GM18868 (cell line): ENCODE results near the gene ACP6.
"Not testable (repeated sequence)": the region's sequence is repeated elsewhere in the genome, so short reads cannot be mapped to it uniquely, and the experiment has no call there.

Experiments
- ATAC-seq: cut with Tn5 transposase; IDR thresholded peaks from one replicate; pipeline ENCODE4 v1.9.1; 2021; ENCODE audit warnings: mild to moderate bottlenecking, moderate library complexity; ENCODE audit not compliant: unreplicated experiment

The ACP6 gene

DNA sequence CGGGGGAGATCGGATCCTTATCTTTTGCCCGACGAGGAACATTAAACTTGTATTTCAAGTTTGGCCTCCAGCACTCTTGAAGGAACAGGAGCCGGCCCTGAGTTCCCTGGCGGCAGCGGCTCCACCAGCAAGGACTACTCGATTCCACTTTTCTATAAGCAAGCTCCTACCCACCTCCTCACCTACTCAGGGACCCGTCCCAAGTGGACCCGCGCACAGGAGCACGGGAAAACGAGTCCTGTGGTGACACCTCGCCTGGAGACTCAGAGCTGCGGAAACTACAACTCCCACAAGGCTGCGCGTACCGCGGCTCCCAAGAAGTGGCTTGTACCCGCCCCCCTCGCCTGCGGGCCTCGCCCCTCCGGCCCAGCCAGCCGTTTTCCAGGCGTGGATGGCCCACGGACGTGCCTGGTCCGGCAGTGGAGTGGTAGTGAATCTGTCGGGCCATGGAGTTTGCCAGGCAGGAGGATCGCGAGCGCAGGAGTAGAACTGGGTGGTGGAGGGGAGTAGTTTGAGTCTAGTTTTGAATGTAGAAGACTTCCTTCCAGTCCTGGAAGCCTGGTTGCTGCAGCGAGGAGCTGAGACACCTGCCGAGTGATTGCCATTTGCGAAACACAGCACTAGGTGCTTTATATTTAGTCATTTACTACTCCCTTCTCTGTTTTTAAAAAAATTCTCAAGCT lies at the start of gene ACP6:
ACP6 (minus strand) TSS at position 206 of the 683 bp plus-strand sequence. CDS start 476 bp downstream, outside the sequence.
- peak; percentile 96 for ATAC-seq

DNA sequence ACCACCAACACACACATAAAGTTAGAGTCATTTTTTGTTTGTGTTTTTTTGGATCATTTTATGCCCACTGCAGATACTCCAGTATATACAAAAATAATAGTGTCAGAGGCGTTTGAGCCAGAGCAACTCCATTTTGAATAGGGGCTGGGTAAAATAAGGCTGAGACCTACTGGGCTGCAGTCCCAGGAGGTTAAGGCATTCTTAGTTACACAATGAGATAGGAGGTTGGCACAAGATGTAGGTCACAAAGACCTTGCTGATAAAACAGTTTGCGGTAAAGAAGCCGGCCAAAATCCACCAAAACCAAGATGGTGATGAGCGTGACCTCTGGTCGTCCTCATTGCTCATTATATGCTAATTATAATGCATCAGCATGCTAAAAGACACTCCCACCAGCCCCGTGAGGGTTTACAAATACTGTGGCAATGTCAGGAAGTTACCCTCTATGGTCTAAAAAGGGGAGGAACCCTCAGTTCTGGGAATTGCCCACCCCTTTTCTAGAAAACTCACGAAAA lies 49.4 kb upstream of the ACP6 start:
- ATAC-seq: no peak

DNA sequence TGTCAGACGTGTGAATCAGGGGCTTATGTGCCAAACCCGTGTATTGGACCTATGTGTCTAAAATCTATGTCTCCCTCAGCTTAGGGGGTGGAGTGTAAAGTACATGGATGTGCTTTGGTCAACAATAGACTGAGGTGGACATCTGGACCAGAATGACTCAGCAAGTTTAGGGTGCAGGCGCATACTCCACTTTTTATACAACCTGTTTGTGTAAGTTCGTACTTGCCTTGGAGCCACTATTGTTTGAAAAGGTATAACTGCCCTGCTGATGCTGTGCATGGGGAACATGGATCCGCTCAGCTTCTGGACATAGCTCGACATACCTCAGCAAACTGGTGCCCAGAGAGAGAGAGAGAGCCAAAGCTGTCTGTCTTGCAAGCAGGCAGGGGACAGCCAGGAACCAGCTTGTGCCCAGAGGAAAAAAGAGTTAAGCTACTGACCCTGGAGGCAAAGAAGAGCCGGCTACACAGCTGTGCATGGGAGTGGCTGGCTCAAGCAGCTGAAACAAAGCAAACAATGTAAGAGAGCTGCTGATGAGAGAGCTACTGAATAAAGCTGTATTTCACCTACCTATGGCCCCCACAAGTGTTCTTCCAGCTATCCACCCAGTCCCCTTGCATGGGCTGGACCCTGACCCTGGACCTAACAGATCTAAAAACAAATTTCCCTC lies 48.8 kb upstream of the ACP6 start:
- ATAC-seq: no peak

DNA sequence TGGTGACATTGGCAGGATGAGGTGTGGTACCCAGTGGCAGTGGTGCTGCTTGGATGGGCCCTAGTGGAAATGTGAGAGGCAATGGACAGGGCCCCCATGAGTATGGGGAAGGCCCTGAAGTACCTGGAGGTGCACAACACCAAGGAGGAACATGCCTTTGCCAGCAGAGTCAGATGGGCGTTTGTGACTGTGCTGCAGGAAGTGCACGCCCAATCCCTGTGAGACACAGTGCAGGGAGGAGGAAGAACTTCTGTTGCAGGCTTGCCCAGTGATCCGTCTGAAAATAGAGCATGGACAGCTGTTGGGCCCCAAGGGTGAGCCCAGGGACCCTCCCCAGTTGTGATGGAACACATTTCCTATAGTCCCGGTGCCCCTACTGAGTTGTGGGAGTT lies 47.4 kb upstream of the ACP6 start:
- ATAC-seq: no peak

DNA sequence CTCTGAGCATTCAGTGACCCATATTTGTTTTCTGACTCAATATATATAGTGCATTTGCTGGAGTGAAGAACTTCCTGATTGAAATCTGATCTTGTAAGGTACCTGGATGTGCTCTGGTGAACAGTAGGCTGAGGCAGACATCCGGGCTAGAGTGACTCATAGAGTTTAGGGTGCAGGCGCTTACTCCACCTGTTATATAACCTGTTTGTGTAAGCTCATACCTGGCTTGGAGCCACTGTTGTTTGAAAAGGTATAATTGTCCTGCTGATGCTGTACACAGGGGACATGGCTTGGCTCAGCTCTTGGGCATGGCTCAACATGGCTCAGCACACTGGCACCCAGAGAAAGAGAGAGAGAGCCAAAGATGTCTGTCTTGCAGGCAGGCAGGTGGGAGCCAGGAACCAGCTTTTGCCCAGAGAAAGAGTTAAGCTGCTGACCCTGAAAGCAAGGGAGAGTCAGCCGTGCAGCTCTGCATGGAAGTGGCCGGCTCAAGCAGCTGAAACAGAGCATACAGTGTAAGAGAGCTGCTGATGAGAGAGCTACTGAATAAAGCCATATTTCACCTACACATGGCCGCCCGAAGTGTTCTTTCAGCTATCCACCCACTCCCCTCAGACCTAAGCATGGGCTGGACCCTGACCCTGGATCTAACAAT lies 46.9 kb upstream of the ACP6 start:
- no peak for ATAC-seq

DNA sequence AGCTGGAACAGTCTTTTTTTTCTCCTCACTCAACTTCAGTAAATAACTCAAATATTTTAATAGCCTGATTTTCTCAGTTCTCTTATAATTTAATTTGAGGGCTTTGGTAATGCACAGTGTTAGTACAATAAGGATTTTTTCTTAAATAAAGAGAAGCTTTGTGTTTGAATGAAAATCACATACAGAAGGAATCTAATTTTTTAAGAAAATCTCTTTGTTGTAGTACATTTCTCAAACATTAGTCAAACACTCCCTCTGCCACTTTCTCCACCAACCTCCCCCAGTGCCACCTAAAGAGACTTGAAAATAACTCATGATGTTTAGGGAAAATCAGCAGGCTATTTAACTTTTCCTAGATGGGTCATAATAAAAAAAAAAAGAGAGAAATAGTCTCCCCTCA lies 42.3 kb upstream of the ACP6 start:
- no peak for ATAC-seq

DNA sequence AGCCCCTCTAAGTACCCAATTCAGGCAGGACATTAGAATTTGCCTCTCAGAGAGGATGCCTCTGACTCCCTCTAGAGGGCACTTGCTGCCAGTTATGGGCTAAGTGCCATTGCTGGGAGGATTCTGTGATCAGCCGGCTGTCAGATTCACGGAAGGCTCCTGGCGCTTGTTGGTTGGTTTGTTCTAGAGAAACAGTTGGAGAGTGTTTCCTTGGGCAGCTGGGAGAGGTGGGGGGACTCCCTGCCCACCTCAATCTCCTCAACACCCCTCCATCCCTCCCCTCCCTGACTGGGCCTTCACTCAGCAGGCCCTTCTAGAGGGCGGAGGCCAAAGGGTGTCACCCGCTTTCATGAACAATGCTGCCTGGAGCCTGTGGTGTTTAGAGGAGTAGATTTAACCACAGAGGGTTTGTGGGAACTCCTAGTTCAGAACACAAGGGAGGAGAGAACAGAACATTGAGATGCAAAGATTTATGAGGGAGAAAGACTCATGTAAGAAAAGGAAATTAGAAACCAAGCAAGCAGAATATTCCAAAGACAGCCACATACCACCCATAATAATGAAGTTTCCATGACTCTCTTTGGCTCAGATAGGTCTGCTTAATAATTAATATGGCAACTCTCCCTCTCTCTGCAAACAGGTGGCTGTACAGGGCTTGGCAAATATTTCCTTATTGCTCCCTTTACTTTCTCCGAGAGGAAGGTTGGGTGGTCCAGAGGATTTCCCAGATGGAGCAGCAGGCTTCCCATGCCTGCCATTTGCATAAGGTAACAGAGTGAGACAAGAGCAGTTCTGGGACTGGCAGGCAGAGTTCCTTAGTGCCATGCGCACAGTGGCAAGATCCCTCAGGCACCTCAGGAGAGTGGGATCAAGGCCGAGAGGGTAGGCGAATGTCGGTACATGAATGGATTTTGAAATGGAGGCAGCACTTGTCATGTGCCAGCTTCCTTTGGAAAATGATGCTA lies 30.0 kb upstream of the ACP6 start:
- ATAC-seq: peak; percentile 57

DNA sequence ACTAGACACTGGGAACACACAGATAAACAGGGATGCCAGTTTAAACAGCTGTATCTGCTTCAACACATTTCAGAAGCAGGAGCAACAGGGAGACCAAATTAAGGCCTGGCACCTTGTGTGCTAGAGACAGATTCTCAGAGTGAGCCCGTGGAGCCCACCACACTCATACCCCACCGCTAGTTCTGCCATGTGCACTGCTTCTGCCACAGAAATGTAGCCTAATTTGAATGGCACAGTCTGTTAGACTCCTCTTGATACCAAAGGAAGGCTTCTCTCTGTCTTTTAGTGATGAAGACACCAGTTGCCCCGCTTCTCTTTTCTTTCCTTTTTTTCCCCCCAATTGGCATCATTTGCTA lies 29.3 kb upstream of the ACP6 start:
- no peak for ATAC-seq

DNA sequence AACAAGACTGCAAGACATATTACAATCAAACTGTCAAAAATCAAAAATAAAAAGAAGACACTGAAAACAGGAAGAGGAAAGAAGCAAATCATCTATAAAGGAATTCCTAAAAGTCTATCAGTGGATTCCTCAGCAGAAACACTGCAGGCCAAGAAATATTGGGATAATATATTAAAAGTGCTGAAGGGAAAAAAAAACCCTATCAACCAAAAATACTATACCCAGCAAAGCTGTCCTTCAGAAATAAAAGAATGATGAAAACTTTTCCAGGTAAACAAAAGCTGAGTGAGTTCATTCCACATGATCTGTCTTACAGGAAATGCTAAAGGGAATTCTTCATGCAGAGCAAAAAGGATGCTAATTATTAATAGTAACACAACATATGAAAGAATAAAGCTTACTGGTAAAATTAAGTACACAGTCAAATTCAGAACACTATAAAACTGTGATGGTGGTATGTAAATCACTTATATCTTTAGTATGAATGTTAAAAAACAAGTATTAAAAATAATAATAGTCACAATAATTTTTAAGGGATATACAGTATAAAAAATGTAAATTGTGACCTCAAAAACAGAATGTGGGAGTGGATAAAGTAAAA lies 12.9 kb upstream of the ACP6 start:
- no peak for ATAC-seq

DNA sequence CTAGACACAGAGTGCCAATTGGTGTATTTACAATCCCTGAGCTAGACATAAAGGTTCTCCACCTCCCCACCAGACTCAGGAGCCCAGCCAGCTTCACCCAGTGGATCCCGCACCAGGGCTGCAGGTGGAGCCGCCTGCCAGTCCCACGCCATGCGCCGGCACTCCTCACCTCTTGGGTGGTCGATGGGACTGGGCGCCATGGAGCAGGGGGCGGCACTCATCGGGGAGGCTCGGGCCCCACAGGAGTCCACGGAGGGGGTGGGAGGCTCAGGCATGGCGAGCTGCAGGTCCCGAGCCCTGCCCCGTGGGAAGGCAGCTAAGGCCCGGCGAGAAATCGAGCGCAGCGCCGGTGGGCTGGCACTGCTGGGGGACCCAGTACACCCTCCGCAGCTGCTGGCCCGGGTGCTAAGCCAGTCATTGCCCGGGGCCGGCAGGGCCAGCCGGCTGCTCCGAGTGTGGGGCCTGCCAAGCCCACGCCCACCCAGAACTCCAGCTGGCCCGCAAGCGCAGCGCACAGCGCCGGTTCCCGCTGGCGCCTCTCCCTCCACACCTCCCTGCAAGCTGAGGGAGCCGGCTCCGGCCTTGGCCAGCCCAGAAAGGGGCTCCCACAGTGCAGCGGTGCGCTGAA lies 10.4 kb upstream of the ACP6 start:
- ATAC-seq: not testable (repeated sequence)

DNA sequence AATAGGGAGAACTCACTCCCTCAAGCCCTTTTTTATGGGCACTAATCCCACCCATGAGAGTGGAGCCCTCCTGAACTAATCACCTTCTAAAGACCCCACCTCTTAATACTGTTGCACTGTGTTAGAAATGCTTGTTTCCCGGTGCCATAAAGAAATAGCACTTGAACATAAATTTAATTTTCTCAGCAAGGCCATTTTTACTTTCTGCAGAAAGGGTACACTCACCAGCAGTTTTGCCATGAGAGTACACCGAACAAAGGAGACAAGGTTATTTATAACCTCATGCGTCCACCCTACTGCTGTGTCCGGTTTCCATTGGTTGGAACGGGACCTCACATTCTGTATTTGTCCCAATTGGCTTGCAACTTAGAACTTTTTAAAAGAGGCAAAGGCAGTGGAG lies 7.4 kb upstream of the ACP6 start:
- ATAC-seq: not testable (repeated sequence)

DNA sequence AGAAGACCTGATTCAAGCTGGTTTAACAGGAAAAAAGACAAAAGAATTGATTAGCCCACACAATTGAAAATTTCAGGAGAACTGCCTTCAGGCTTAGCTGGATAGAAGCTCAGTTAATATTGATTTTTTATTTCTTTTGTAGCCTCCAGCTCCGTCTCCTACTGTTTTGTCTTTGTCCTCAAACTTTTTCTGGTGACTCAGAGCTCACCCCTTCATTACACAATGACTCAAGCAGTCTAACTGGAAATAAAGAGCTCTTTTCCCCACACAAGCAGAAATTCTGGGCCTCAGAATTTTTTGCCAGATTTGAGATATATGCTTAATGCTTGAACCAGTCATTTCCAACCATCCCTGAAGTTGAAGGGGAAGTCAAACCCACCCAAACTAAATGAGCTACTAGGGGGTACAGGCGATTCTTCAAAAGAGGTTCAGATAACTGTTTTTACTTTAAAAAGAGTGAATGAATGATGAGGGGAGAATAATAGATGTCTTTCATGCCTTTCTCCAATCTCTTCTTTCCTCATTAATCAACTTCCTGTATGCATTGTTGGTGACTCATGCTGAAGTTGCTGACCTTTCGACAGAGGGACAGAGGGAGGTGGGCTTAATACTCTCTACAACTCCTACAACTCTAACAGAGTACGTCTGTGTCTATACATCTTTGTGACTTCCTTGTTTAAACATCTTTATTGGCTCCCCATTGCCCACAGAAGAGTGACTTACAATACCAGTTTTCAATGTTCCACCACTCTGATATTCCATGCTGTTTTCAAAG lies 6.2 kb upstream of the ACP6 start:
- ATAC-seq: no peak

DNA sequence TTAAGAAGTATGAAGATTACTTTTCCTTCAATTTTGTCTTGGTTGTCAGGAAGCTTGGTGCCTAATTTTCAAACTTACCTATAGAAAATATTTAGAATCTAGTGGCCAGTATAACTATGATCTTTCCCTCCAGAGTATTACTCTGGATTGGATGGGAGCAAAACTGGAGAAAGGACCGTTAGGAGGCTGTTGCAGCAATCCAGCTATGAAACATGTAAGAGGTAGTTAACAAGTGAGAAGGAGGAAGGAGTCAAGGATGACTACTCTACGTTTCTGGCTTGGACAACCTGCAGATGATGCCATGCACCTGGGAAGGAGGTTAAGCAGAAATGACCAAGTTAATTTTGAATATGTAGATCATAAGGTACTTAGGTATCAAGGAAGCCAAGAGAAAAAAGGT lies 3.5 kb upstream of the ACP6 start:
- ATAC-seq: no peak

DNA sequence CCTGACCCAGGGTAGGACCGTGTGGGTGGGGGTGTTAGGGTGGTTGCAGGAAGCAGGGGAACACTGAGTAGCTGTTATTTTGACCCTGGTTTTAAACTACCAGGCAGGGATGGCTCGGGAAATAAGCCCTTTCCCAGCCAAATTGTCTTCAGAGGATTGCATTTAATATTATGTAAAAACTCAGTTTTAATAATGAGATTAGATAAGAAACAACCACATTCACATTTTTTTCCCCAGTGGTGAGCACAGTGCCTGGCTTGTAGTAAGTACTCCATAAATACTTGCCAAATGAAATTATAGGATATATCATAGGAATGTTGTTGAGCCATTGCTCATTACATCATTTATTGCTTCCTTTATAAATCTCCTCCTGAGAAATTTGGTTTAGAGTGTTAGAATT lies 3.1 kb upstream of the ACP6 start:
- no peak for ATAC-seq

DNA sequence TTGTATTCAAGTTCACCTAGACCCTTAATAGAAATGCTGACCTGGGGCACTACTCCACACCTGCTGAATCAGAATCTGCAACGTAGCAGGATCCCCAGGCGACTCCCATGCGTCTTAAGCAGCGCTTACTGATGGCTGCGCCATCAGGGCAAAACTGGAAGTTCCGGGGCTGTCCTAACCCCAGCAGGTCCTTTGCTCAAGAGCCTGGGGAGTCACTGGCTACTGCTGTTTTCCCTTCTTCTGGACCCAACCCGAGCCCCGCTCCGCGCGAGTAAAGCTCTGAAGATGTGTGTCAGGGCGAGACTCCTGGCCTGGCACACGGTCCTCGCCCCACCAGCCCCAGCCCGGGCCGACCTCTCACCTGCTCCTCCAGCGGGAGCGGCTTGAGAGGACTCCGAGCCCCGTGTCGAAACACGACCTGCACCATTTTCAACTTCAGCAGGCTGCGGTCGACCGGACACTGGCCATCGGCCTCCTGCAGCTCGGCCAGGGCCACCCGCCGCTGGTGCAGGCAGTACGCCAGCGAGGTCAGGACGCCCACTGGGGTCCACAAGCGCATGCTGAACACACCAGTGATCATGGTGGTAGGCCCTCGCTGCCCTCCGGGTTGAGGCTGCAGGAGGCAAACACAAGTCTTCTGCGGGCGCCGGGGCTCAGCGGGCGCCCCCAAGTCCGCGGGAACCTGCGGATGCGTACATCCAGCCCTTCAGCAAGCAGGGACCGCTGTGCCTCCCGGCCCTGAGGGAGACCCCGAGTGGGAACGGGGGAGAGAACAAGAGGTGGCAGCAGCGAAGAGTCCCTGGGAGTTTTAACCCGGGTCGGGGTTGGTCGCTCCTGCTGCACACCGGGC lies 630 bp downstream of the ACP6 start:
- peak; percentile 48 for ATAC-seq

DNA sequence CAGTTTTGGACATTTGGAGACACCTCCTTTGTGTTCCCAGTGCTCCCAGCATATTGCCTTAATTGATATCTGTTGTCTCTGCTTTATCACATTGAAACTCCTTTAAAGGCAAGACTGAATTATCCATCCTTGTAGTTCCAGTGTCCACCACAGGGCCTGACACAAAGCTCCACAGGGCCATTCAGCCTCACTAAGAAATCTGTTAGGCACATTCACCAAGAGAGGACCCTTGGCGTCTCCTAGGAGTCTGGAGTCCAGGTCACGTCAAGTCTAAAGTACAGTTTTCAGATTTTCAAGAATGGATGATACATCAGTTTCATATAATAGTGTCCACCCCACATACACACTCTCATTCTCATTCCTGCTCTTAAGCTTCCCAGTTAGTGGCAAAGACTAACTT lies 4.8 kb downstream of the ACP6 start:
- no peak for ATAC-seq

DNA sequence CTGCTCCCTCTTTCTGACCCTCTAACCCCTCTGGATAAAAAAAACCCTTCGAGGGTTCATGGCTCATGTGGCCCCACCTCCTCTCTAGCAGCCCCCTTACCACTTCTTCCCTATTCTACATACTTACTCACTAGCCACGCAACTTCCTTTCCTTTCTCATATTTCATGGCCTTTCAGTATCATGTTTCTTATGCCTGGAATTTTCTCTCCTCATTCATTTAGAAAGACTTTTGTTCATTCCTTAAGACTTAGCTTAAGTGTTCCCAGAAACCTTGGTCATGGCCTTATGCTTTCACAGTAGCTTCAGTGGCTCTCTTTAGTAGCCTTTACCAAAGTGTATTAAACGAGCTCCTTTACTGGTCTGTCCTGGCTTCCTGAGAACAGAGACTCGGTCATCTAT lies 6.1 kb downstream of the ACP6 start:
- ATAC-seq: no peak

DNA sequence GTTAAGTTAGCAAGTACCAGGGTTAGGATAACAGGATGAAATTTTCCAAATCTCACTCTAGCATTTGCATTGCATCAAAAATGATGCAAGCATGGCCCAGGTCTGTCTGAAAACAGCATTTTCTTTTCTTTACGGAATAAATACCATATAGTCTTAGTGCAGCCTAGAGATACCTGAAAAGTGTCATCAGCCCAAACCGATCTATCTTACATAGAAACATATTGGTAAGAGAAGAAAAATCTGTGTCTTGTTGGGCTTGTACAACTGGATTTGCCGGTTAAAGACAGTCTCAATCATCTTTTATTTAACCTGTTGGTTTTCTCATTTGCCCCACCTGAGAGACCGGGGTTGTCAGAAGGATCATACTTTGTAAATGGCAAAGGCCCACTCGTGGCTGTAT lies 15.8 kb downstream of the ACP6 start:
- no peak for ATAC-seq
